Neural cell (in vitro differentiated cells): ENCODE data around the gene DCAF6.

Experiments
- EP300 ChIP-seq: fragments of 450-650 bp; conservative IDR thresholded peaks from 2 replicates; pipeline ENCODE4 v1.6.1; 2014; ENCODE audit warnings: antibody characterized with exemption, mild to moderate bottlenecking, moderate library complexity; ENCODE audit not compliant: poor library complexity, severe bottlenecking
- EZH2 ChIP-seq: fragments of 200-600, 300-800 bp; shearing (Covaris generic), sonication (generic); IDR thresholded peaks from 2 replicates; pipeline ENCODE4 v1.6.1; 2014; ENCODE audit warnings: antibody characterized with exemption, low read length, borderline replicate concordance, mild to moderate bottlenecking; ENCODE audit not compliant: insufficient read depth, poor library complexity, severe bottlenecking
- MXI1 ChIP-seq: fragments of 450-650 bp; conservative IDR thresholded peaks from 2 replicates; pipeline ENCODE4 v1.6.1; 2014; ENCODE audit warnings: antibody characterized with exemption, mild to moderate bottlenecking; ENCODE audit not compliant: poor library complexity, severe bottlenecking
- POLR2AphosphoS5 ChIP-seq: IDR thresholded peaks from 2 replicates; pipeline ENCODE4 v1.6.1; 2012
- RAD21 ChIP-seq: fragments of 450-650 bp; conservative IDR thresholded peaks from 2 replicates; pipeline ENCODE4 v1.6.1; 2014; ENCODE audit warnings: antibody characterized with exemption, mild to moderate bottlenecking, moderate library complexity
- REST ChIP-seq: IDR thresholded peaks from 2 replicates; pipeline ENCODE4 v1.6.1; 2012; ENCODE audit warnings: borderline replicate concordance
- TAF1 ChIP-seq: IDR thresholded peaks from 2 replicates; pipeline ENCODE4 v1.6.1; 2012; ENCODE audit warnings: low read depth
- TF ChIP-seq, protein P1 (sequence below): fragments of 450-650 bp; IDR thresholded peaks from 2 replicates; pipeline ENCODE4 v1.5.1; 2014; ENCODE audit warnings: antibody characterized with exemption, mild to moderate bottlenecking, moderate library complexity; ENCODE audit not compliant: poor library complexity, severe bottlenecking

DNA sequence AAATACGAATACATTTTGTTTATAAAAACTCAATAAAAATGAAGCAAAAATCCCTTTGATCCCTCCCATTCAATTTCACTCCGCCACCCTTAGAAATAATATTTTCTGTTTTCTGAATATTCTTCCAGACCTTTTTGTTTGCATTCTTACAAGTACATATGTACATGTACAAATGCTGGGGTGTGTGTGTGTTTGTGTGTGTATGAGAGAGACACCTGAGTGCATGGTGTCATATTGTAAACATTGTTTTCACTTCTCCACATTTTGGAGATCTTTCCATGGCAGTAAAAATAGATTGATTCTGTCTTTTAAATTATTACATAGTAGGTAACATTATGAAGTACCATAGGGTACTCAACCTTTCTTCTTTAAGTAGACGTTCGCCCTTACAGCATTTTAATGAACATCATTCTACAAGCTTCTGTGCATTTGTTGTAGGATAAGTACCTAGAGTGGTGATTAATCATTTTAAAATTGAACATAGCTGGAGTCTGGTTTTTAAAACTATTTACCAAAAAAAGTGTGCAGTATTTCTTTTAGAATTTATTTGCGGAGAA, 1.7 kb downstream of the DCAF6 start:
- TF ChIP-seq, protein P1, sequence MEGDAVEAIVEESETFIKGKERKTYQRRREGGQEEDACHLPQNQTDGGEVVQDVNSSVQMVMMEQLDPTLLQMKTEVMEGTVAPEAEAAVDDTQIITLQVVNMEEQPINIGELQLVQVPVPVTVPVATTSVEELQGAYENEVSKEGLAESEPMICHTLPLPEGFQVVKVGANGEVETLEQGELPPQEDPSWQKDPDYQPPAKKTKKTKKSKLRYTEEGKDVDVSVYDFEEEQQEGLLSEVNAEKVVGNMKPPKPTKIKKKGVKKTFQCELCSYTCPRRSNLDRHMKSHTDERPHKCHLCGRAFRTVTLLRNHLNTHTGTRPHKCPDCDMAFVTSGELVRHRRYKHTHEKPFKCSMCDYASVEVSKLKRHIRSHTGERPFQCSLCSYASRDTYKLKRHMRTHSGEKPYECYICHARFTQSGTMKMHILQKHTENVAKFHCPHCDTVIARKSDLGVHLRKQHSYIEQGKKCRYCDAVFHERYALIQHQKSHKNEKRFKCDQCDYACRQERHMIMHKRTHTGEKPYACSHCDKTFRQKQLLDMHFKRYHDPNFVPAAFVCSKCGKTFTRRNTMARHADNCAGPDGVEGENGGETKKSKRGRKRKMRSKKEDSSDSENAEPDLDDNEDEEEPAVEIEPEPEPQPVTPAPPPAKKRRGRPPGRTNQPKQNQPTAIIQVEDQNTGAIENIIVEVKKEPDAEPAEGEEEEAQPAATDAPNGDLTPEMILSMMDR, result no peak
- TF ChIP-seq POLR2AphosphoS5 (no peak), EZH2 (no peak), REST (no peak), EP300 (no peak), RAD21 (no peak), MXI1 (no peak), TAF1 (no peak)
